Measurements from ENCODE around the gene PHYHD1. TPM values are rescaled to one million over a fixed set of nuclear protein-coding genes. Genes with fewer than 3 reads are reported as not detected.

PHYHD1 gene
- polyA plus RNA-seq (ENCODE audit: insufficient read length in 4 of 4): 10 to 100 TPM; 39.0 to 71.7 (median 51.0) TPM

- no peak for DNase-seq (ENCODE audit: low read depth in 4 of 4, low spot score in 3 of 4)
Observed at GRCh38 chr9:128920381-128921058, at the start of gene PHYHD1. Gene PHYHD1 (plus strand): TSS chr9:128920982. CDS start chr9:128922324, 1,342 bp downstream.

- no peak for DNase-seq (ENCODE audit: low read depth in 4 of 4, low spot score in 3 of 4)
Observed at GRCh38 chr9:128877852-128878251, 42.9 kb upstream of the PHYHD1 start.

GRCh38 chr9:128881884-128882676, 38.7 kb upstream of the PHYHD1 start, which contains the start of the genes KYAT1 and LRRC8A:
Gene KYAT1 (minus strand): TSS chr9:128881950. CDS start chr9:128845405, 36,545 bp downstream.
Gene LRRC8A (plus strand): TSS chr9:128882133. CDS start chr9:128907165, 25,032 bp downstream.
- DNase-seq (ENCODE audit: low read depth in 4 of 4, low spot score in 3 of 4): peak; percentile 92 to 95 (median 93)

- DNase-seq (ENCODE audit: low read depth in 4 of 4, low spot score in 3 of 4): no peak
Observed at GRCh38 chr9:128882677-128883603, 37.8 kb upstream of the PHYHD1 start.

GRCh38 chr9:128884164-128884563, 36.6 kb upstream of the PHYHD1 start:
- DNase-seq (ENCODE audit: low read depth in 4 of 4, low spot score in 3 of 4): no peak

GRCh38 chr9:128885376-128885775, 35.4 kb upstream of the PHYHD1 start:
- DNase-seq (ENCODE audit: low read depth in 4 of 4, low spot score in 3 of 4): no peak

GRCh38 chr9:128885798-128886197, 35.0 kb upstream of the PHYHD1 start:
- no peak for DNase-seq (ENCODE audit: low read depth in 4 of 4, low spot score in 3 of 4)

- DNase-seq (ENCODE audit: low read depth in 4 of 4, low spot score in 3 of 4): no peak
Observed at GRCh38 chr9:128886211-128886891, 34.4 kb upstream of the PHYHD1 start.

GRCh38 chr9:128887049-128887448, 33.7 kb upstream of the PHYHD1 start:
- DNase-seq (ENCODE audit: low read depth in 4 of 4, low spot score in 3 of 4): no peak

- no peak for DNase-seq (ENCODE audit: low read depth in 4 of 4, low spot score in 3 of 4)
Observed at GRCh38 chr9:128887914-128888350, 32.9 kb upstream of the PHYHD1 start.

GRCh38 chr9:128891321-128892220, 29.2 kb upstream of the PHYHD1 start:
- DNase-seq (ENCODE audit: low read depth in 4 of 4, low spot score in 3 of 4): no peak

GRCh38 chr9:128892221-128892921, 28.4 kb upstream of the PHYHD1 start:
- no peak for DNase-seq (ENCODE audit: low read depth in 4 of 4, low spot score in 3 of 4)

GRCh38 chr9:128893354-128893753, 27.4 kb upstream of the PHYHD1 start:
- DNase-seq (ENCODE audit: low read depth in 4 of 4, low spot score in 3 of 4): no peak

- no peak for DNase-seq (ENCODE audit: low read depth in 4 of 4, low spot score in 3 of 4)
Observed at GRCh38 chr9:128894764-128895163, 26.0 kb upstream of the PHYHD1 start.

- no peak for DNase-seq (ENCODE audit: low read depth in 4 of 4, low spot score in 3 of 4)
Observed at GRCh38 chr9:128895556-128895955, 25.2 kb upstream of the PHYHD1 start.

GRCh38 chr9:128898382-128898781, 22.4 kb upstream of the PHYHD1 start:
- DNase-seq (ENCODE audit: low read depth in 4 of 4, low spot score in 3 of 4): no peak

- no peak for DNase-seq (ENCODE audit: low read depth in 4 of 4, low spot score in 3 of 4)
Observed at GRCh38 chr9:128898845-128899565, 21.8 kb upstream of the PHYHD1 start.
